GM12864 (cell line): Measurements from ENCODE around the gene MPL.

ENCODE experiments used
- DNase-seq: peaks from one replicate; pipeline ENCODE4 v3.0.0-alpha.2; 2011; ENCODE audit warnings: low read depth
- H3K4me3 ChIP-seq: 2 replicates; pipeline ENCODE4 v1.5.1; 2011; ENCODE audit warnings: mild to moderate bottlenecking, low read depth, low read length, control low read depth
- TF ChIP-seq, protein P1 (sequence below): IDR thresholded peaks from 2 replicates; pipeline ENCODE4 v1.5.1; 2011; ENCODE audit warnings: low read depth, mild to moderate bottlenecking, moderate library complexity, low read length, control low read depth, inconsistent platforms; ENCODE audit errors: missing control alignments

Gene MPL

DNA sequence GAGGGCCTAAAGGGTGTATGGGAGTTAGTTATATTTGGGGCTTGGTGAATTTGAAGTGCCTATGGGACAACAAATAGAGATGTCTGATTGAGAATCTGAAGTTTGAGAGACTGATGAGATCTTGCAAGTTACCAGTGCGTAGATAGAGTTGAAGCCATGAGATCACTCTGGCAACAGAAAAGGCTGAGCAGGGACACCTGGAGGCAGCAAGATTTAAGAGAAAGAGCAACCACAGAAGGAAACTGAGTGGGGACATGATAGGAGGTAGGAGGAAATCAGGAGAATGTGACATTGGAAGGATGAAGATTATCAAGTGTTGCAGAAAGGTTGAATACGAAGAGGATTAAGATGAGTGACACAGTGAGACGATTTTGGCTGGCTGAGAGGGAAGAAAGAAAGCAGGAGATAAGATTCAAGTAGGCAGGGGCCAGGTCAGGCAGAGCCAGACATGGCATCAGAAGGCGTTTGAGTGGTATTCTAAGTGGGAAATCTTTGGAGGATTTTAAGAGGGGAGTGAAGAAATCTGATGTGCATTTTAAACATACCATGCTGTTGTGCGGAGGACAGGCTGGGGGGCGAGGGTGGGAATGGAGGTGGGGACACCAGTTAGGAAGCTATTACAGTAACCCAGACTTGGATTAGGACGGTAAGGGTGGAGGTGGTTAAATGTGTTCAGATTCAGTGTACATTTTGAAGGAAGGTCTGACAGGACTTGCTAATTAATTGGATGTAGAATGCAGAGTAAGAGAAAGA is 3.0 kb upstream of the MPL start:
- no peak overlapping the region for H3K4me3 ChIP-seq
- DNase-seq: no peak
- TF ChIP-seq, protein P1, sequence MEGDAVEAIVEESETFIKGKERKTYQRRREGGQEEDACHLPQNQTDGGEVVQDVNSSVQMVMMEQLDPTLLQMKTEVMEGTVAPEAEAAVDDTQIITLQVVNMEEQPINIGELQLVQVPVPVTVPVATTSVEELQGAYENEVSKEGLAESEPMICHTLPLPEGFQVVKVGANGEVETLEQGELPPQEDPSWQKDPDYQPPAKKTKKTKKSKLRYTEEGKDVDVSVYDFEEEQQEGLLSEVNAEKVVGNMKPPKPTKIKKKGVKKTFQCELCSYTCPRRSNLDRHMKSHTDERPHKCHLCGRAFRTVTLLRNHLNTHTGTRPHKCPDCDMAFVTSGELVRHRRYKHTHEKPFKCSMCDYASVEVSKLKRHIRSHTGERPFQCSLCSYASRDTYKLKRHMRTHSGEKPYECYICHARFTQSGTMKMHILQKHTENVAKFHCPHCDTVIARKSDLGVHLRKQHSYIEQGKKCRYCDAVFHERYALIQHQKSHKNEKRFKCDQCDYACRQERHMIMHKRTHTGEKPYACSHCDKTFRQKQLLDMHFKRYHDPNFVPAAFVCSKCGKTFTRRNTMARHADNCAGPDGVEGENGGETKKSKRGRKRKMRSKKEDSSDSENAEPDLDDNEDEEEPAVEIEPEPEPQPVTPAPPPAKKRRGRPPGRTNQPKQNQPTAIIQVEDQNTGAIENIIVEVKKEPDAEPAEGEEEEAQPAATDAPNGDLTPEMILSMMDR: no peak

DNA sequence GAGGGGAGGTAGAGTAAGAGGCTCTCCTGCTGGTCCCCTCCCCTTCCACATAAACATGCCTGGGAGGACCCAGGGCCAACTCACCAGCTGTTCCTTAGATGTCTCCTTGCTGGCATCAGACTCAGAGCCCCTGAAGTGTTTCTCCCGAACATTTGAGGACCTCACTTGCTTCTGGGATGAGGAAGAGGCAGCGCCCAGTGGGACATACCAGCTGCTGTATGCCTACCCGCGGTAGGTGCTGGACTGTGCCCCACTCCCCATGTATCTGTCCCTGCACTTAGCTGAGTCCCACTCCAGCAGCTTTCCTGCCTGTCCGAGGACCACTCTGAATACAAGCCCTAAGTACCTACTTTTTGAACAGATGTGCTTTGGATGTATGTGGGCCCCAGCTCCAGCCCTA is 383 bp downstream of the MPL start:
- H3K4me3 ChIP-seq: no peak overlapping the region

DNA sequence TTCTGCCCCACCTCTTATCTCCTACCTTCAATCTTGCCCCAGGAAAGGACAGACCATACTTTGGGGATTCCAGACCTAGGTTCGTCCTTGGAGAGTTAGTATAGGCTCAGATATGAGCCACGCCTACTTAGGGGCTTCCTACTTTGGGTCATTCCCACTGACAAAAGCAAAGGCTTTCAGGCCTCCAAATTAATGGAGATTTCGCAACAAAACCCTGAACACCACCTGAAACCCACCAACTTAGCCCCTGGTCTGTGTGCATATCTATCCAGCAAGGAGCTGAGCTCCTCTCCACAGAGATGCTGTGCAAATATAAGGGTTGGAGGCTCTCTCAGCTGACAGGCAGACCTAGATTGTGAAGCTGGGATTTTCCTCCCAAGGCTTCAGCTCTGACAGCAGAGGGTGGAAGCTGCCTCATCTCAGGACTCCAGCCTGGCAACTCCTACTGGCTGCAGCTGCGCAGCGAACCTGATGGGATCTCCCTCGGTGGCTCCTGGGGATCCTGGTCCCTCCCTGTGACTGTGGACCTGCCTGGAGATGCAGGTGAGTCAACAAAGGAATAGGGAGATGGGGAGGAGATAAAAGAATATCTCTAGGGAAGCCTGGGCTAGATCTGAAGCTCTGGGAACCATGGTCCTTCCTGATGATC is 2.1 kb downstream of the MPL start:
- no peak overlapping the region for H3K4me3 ChIP-seq
- DNase-seq: no peak
- TF ChIP-seq, protein P1: no peak

More for the DNA sequence above, 383 bp downstream of the MPL start:
- DNase-seq: no peak
- TF ChIP-seq, protein P1: no peak

DNA sequence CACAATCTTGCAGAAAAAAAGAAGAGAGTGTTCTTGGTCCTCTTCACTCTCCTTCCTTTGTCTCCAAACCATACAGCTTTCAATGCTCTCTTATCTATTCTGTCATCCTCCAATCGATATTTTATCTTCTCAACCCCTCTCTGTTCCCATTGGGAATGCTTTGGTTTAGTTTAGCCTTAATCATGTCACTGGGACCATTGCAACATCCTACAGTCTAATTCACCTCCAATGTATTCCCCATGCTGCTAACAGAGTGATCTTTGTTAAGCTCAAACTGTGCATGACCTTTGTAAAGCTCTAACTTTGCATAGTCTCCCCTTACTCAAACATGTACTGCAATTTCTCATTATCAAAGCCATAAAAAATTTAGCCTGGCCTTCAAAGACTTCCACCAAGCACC is 2.9 kb downstream of the MPL start:
- no peak for DNase-seq
- TF ChIP-seq, protein P1: no peak
- H3K4me3 ChIP-seq: no peak overlapping the region

DNA sequence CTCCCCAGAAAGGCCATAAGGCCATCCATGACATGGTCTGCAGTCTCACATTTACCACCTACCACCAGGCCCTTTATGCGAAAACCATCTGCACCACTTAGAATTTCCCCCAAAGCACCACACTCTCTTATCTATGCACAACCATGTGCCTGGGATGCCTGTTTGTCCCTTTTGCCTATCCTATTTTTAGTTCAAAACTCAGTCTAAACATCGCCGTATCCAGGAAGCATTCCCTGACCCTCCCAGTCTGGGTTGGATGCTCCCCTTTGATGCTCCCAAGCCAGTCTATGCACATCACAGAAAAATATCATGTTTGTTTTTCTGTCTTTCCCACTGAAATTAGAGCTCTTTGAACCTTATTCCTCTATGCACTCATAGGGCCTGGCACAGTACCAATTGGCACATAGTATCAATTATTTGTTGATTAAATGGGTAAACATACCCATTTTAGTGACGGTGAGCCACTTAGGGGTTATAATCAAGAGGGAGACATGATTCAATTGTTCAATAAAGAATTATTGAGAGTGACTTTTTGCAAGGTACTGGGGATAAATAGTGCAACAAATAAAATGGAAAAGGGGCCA is 6.7 kb downstream of the MPL start:
- H3K4me3 ChIP-seq: no peak overlapping the region
- TF ChIP-seq, protein P1: no peak
- DNase-seq: no peak

DNA sequence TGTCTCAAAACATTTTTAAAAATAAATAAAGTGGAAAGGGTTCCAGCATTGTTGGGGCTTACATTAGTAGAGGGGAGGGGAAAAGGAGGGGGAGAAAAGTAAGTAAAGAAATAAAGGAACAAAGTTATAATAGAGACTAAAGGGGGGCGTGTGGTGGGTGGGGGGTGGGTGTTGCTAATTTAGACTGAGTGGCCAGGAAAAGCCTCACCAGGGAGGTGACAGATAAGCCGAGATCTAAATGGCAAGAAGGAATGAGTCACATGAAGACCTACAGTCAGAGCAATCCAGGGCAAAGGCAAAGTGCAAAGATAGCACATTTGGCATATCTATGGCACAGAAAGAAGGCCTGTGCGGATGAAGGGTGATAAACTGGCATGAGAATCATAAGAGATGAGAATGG is 7.5 kb downstream of the MPL start:
- no peak overlapping the region for H3K4me3 ChIP-seq
- no peak for DNase-seq
- TF ChIP-seq, protein P1: no peak

DNA sequence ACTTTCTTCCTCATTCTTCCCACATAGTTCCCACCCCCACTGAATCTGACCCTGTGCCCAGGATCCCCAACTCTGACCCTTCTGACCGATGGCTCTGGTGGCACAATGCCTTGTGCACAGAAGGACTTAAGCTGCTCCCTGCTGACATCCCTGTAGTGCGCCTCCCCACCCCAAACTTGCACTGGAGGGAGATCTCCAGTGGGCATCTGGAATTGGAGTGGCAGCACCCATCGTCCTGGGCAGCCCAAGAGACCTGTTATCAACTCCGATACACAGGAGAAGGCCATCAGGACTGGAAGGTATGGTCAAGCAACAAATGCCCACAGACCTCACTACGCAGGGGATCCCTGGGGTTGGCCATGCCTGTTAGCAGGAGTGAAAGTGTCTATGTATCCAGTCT is 9.0 kb downstream of the MPL start:
- no peak overlapping the region for H3K4me3 ChIP-seq
- TF ChIP-seq, protein P1: no peak
- no peak for DNase-seq
